Measurements from ENCODE around the gene CREB1.

The CREB1 gene

DNA sequence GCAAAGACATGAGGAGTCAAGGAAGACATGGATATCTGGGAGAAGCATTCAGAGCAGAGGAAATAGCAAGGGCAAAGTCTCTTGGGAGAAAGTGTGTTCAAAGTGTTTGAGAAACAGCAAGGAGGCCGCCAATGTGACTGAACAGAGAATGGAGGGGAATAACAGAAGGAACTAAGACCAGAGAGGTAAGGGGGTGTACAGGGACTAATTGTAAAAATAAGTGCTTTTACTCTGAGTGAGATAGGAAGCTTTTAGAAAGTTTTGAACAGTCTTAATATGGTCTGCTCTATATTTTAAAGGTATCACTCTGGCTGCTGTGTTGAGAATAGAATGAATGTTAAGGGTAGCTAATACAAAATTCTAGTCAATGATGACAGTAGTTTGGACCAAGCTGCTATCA lies 6.8 kb upstream of the CREB1 start:
- H3K27ac ChIP-seq (ENCODE audit: low read length) = no peak overlapping the region
- no peaks in the 10 kb centered on the region for H3K4me1 ChIP-seq (ENCODE audit: control insufficient read depth, insufficient read depth, low read length)
- no peaks in the 10 kb centered on the region for H3K36me3 ChIP-seq (ENCODE audit: control insufficient read depth in 2 of 2, insufficient read depth in 2 of 2, low read length in 2 of 2)

DNA sequence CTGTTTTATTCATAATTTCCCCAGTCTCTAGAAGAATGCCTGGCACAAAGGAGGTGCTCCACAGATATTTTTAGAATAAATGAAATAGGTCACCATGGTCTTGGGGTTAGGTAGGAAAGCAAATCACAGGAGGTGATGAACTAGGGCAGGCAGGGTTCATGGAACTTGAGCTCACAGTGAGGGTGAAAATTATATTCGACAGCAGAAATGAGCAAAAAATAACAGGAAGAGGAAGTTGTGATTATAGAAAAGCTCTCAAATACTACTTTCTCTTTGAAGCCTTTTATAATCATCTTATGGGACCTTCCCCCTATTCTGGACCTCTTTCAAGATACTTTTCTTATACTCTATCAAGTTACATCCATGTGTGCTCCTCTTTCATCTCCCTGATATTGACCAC lies 4.5 kb upstream of the CREB1 start:
- Histone ChIP-seq H3K4me1 (ENCODE audit: control insufficient read depth, insufficient read depth, low read length) (peaks cover 2% of the 10 kb centered on the region), H3K27me3 (ENCODE audit: control insufficient read depth in 1 of 2, insufficient read depth in 2 of 2, low read length in 2 of 2) (no peaks in the 10 kb centered on the region), H3K4me3 (ENCODE audit: low read length in 2 of 2) (no peak overlapping the region), H3K9ac (ENCODE audit: low read length in 2 of 2) (no peak overlapping the region), H3K36me3 (ENCODE audit: control insufficient read depth in 2 of 2, insufficient read depth in 2 of 2, low read length in 2 of 2) (no peaks in the 10 kb centered on the region), H3K9me3 (ENCODE audit: control insufficient read depth in 2 of 2, low read length in 2 of 2) (no peaks in the 10 kb centered on the region), H3K27ac (ENCODE audit: low read length) (no peak overlapping the region)

More for the DNA sequence above, 6.8 kb upstream of the CREB1 start:
- Histone ChIP-seq H3K9me3 (ENCODE audit: control insufficient read depth in 2 of 2, low read length in 2 of 2) (no peaks in the 10 kb centered on the region), H3K4me3 (ENCODE audit: low read length in 2 of 2) (no peak overlapping the region), H3K9ac (ENCODE audit: low read length in 2 of 2) (no peak overlapping the region), H3K27me3 (ENCODE audit: control insufficient read depth in 1 of 2, insufficient read depth in 2 of 2, low read length in 2 of 2) (no peaks in the 10 kb centered on the region)

DNA sequence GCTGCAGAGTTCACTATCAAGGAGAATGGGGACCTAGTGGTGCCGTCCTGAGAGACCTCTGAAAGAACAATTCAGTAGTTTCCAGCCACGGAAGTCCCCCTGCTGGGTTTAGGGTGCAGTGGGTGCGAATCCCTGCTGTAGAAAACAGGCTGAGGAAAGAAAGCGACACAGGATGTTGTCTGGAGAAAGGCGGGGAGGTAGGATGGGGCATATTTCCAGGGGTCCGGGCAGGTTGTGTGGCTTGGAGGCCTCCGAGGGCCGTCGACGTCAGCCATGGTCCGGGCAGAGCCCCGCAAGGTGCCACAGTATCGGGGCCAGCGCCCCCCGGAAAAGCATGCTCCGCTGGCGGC lies 807 bp upstream of the CREB1 start:
- H3K9me3 ChIP-seq (ENCODE audit: control insufficient read depth in 2 of 2, low read length in 2 of 2) = no peaks in the 10 kb centered on the region
- peak overlapping the region; percentile 96 for H3K27ac ChIP-seq (ENCODE audit: low read length)
- peak overlapping the region; percentile 83 to 86 for H3K4me3 ChIP-seq (ENCODE audit: low read length in 2 of 2)
- no peaks in the 10 kb centered on the region for H3K27me3 ChIP-seq (ENCODE audit: control insufficient read depth in 1 of 2, insufficient read depth in 2 of 2, low read length in 2 of 2)
- H3K4me1 ChIP-seq (ENCODE audit: control insufficient read depth, insufficient read depth, low read length) = peaks cover 2% of the 10 kb centered on the region
- no peaks in the 10 kb centered on the region for H3K36me3 ChIP-seq (ENCODE audit: control insufficient read depth in 2 of 2, insufficient read depth in 2 of 2, low read length in 2 of 2)
- H3K9ac ChIP-seq (ENCODE audit: low read length in 2 of 2) = peak overlapping the region; percentile 87 to 91

DNA sequence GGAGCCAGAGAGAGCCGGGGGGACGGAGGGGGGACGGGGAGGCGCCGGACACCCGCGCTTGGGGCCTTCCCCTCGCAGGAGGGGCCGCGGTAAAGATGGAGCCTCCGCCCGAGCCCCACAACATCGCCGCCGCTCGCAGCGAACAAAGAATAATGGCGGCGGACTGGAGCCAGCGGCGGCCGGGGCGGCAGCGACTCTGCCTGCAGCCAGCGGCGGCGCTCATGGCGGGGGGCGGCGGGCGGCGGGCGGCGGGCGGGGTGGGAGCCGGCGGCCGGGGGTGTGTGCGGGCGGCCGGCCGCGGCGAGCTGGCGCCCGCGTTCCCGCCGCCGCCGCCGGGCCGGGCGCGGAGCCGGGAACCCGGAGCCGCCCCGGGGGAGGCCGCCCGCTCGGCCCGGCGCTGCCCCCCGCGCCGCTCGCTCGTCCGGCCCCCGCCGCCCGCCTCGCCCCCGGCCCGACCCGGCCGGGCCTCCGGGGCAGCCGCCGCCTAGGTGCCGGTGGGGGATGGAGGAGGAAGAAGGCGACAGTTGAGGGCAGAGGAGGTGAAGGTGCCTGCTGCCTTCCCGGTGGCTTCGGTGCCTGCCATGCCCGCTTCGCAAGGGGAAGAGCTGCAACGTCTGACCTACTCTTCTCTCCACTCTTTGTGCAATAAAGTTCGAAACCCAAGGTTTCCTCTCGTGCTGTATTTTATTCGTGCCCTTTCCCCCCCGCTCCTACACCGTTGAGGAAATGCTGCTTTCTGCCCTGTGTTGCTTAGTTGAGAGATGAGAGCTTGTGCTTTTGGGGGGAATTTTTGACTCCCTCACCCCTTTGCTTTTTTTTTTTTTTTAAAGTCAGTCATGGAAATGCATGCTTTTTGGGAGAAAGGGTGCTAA lies 634 bp downstream of the CREB1 start:
- Histone ChIP-seq H3K27me3 (ENCODE audit: control insufficient read depth in 1 of 2, insufficient read depth in 2 of 2, low read length in 2 of 2) (no peaks in the 10 kb centered on the region), H3K36me3 (ENCODE audit: control insufficient read depth in 2 of 2, insufficient read depth in 2 of 2, low read length in 2 of 2) (no peaks in the 10 kb centered on the region), H3K4me3 (ENCODE audit: low read length in 2 of 2) (peak overlapping the region; percentile 95), H3K9ac (ENCODE audit: low read length in 2 of 2) (peak overlapping the region; percentile 95 to 97), H3K4me1 (ENCODE audit: control insufficient read depth, insufficient read depth, low read length) (peaks cover 2% of the 10 kb centered on the region), H3K27ac (ENCODE audit: low read length) (peak overlapping the region; percentile 96), H3K9me3 (ENCODE audit: control insufficient read depth in 2 of 2, low read length in 2 of 2) (no peaks in the 10 kb centered on the region)

DNA sequence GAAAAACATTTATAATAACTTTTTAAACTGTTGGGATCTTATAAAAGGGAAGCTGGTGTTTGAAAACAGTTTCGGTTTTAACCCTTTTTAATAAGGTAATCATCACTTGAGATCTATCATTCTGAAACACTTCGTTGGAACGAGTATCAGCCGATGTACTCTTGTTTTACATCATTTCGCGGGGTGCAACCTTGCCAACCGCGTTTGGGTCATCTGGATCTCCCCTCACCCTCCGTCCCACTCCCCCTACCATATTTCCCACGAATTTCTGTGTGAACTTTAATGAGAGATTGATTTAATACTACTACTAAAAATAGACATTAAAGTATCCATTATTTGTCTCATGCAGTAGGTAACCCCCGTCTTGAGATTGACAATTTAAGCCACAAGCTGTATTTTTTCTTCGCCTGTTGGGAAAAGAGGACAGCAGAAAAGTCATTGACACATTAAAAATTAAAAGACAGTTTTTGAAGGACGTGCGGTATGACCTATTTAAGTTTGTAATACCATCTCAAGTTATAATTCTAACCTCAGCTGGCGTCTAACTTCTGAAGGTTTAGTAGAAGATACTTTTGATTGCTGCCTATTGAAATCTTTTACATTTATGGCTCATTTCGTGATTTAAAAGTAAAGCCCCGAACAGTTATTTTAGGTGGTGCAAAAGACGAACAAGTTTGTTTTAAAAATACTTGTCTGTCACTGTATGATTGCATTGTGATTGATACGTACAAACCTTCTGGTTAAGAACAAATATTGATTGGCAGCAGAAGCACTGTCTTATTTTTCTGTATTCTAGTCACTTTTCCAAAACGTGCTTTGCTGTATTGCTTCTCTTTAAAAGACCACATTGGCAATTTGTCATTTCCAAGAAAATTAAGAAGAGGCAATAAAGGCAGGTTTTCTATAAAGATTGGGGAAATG lies 1.5 kb downstream of the CREB1 start:
- Histone ChIP-seq H3K9ac (ENCODE audit: low read length in 2 of 2) (peak overlapping the region; percentile 95 to 97), H3K27ac (ENCODE audit: low read length) (peak overlapping the region; percentile 92), H3K36me3 (ENCODE audit: control insufficient read depth in 2 of 2, insufficient read depth in 2 of 2, low read length in 2 of 2) (no peaks in the 10 kb centered on the region), H3K4me1 (ENCODE audit: control insufficient read depth, insufficient read depth, low read length) (peaks cover 2% of the 10 kb centered on the region), H3K4me3 (ENCODE audit: low read length in 2 of 2) (peak overlapping the region; percentile 95), H3K9me3 (ENCODE audit: control insufficient read depth in 2 of 2, low read length in 2 of 2) (no peaks in the 10 kb centered on the region), H3K27me3 (ENCODE audit: control insufficient read depth in 1 of 2, insufficient read depth in 2 of 2, low read length in 2 of 2) (no peaks in the 10 kb centered on the region)

DNA sequence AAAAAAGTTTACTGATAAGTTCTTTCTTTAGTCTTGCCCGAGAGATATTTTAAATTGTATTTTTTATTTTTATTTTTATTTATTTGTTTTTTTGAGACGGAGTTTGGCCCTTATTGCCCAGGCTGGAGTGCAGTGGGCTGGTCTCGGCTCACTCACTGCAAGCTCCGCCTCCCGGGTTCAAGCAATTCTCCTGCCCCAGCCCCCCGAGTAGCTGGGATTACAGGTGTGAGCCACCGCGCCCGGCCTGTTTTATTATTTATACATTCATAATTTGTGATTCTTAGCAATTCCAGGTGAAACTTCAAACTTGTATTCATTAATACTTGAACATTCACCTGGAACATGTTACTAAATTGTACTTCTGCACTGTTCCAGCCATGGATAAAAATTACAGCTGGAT lies 2.9 kb downstream of the CREB1 start:
- Histone ChIP-seq H3K9me3 (ENCODE audit: control insufficient read depth in 2 of 2, low read length in 2 of 2) (no peaks in the 10 kb centered on the region), H3K27me3 (ENCODE audit: control insufficient read depth in 1 of 2, insufficient read depth in 2 of 2, low read length in 2 of 2) (no peaks in the 10 kb centered on the region), H3K4me1 (ENCODE audit: control insufficient read depth, insufficient read depth, low read length) (peaks cover 2% of the 10 kb centered on the region), H3K4me3 (ENCODE audit: low read length in 2 of 2) (no peak overlapping the region), H3K9ac (ENCODE audit: low read length in 2 of 2) (no peak overlapping the region), H3K27ac (ENCODE audit: low read length) (no peak overlapping the region), H3K36me3 (ENCODE audit: control insufficient read depth in 2 of 2, insufficient read depth in 2 of 2, low read length in 2 of 2) (no peaks in the 10 kb centered on the region)

DNA sequence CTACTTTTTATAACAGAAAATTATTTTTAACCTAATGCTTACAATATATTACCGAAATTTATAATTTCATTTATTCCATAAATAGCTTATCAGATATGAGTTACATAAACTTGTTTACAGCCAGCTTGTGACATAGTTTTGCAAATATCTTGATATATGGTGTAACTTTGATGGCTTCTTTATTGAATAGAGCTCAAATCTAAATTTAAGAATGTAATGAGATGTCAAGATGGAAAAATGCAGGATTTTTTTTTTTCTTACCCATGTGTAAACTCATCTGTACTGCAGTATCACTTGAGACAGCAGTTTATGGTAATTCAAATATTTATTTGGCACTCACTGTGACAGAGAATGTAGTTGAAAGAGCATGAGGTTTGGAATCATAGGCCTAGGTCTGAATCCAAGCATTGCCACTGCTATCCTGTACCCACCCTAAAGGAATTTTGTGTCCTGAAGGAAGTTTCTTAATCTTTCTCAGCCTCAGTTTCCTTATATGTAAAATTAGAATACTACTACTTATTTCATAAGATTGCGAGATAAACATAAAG lies 3.8 kb downstream of the CREB1 start:
- H3K27ac ChIP-seq (ENCODE audit: low read length) = no peak overlapping the region
- H3K4me3 ChIP-seq (ENCODE audit: low read length in 2 of 2) = no peak overlapping the region
- peaks cover 2% of the 10 kb centered on the region for H3K4me1 ChIP-seq (ENCODE audit: control insufficient read depth, insufficient read depth, low read length)
- no peaks in the 10 kb centered on the region for H3K9me3 ChIP-seq (ENCODE audit: control insufficient read depth in 2 of 2, low read length in 2 of 2)
- H3K27me3 ChIP-seq (ENCODE audit: control insufficient read depth in 1 of 2, insufficient read depth in 2 of 2, low read length in 2 of 2) = no peaks in the 10 kb centered on the region
- no peaks in the 10 kb centered on the region for H3K36me3 ChIP-seq (ENCODE audit: control insufficient read depth in 2 of 2, insufficient read depth in 2 of 2, low read length in 2 of 2)
- H3K9ac ChIP-seq (ENCODE audit: low read length in 2 of 2) = peak overlapping the region in 1 of 2 donors; percentile 23

DNA sequence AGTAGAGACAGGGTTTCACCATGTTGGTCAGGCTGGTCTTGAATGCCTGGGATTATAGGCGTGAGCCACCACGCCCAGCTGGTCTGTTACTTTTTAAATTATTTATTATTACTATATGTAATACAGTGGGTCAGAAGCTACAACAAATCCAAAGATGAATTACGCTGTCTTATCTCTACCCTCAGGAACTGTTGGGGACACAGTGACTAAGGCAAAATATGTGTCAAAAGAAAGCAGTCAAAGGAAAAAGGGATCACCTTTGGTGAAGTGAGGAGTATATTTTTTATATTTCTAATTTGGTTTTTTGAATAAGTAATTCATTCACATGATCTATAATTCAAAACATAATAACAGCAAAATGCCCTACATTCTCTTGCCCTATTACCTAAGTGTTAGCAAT lies 4.7 kb downstream of the CREB1 start:
- Histone ChIP-seq H3K36me3 (ENCODE audit: control insufficient read depth in 2 of 2, insufficient read depth in 2 of 2, low read length in 2 of 2) (no peaks in the 10 kb centered on the region), H3K27me3 (ENCODE audit: control insufficient read depth in 1 of 2, insufficient read depth in 2 of 2, low read length in 2 of 2) (no peaks in the 10 kb centered on the region), H3K27ac (ENCODE audit: low read length) (no peak overlapping the region), H3K9me3 (ENCODE audit: control insufficient read depth in 2 of 2, low read length in 2 of 2) (no peaks in the 10 kb centered on the region), H3K9ac (ENCODE audit: low read length in 2 of 2) (no peak overlapping the region), H3K4me1 (ENCODE audit: control insufficient read depth, insufficient read depth, low read length) (no peaks in the 10 kb centered on the region), H3K4me3 (ENCODE audit: low read length in 2 of 2) (no peak overlapping the region)

DNA sequence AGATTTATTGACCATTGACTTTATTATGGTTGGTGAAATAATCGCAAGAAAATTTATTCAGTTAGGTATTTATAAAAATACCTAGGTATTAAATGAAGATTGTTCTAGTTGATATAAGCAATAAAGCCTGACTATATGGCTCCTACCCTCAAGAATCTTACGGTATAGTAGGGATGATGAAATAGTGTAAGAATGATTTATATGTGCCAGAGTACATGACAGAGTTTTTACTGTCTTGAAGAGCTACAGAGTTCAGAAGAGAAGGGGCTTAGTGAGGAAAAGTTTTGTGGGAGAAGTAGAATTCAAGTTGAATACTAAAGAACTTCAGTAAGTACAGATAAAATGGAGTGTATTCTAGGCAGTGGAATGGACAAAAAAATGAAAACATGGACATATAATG lies 9.7 kb downstream of the CREB1 start:
- no peaks in the 10 kb centered on the region for H3K4me1 ChIP-seq (ENCODE audit: control insufficient read depth, insufficient read depth, low read length)
- no peak overlapping the region for H3K9ac ChIP-seq (ENCODE audit: low read length in 2 of 2)
- no peak overlapping the region for H3K4me3 ChIP-seq (ENCODE audit: low read length in 2 of 2)
- no peaks in the 10 kb centered on the region for H3K27me3 ChIP-seq (ENCODE audit: control insufficient read depth in 1 of 2, insufficient read depth in 2 of 2, low read length in 2 of 2)
- no peak overlapping the region for H3K27ac ChIP-seq (ENCODE audit: low read length)
- H3K9me3 ChIP-seq (ENCODE audit: control insufficient read depth in 2 of 2, low read length in 2 of 2) = no peaks in the 10 kb centered on the region
- H3K36me3 ChIP-seq (ENCODE audit: control insufficient read depth in 2 of 2, insufficient read depth in 2 of 2, low read length in 2 of 2) = no peaks in the 10 kb centered on the region

DNA sequence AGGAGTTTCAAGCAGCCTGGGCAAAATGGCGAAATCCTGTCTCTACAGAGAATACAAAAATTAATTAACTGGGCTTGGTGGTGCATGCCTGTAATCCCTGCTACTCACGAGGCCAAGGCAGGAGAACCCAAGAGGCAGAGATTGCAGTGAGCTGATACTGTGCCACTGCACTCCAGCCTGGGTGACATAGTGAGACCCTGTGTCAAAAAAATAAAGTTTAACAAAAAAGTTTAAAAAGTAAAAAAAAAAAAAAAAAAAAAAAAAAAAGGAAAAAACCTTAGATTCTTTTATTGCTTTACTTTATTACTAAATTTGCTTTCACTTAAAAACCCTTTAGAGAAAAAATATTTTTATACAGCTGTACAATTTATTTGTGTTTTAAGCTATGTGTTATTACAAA lies 10.7 kb downstream of the CREB1 start:
- H3K9ac ChIP-seq (ENCODE audit: low read length in 2 of 2) = no peak overlapping the region
- H3K9me3 ChIP-seq (ENCODE audit: control insufficient read depth in 2 of 2, low read length in 2 of 2) = no peaks in the 10 kb centered on the region
- H3K27ac ChIP-seq (ENCODE audit: low read length) = no peak overlapping the region
- no peak overlapping the region for H3K4me3 ChIP-seq (ENCODE audit: low read length in 2 of 2)
- no peaks in the 10 kb centered on the region for H3K36me3 ChIP-seq (ENCODE audit: control insufficient read depth in 2 of 2, insufficient read depth in 2 of 2, low read length in 2 of 2)
- H3K4me1 ChIP-seq (ENCODE audit: control insufficient read depth, insufficient read depth, low read length) = no peaks in the 10 kb centered on the region
- H3K27me3 ChIP-seq (ENCODE audit: control insufficient read depth in 1 of 2, insufficient read depth in 2 of 2, low read length in 2 of 2) = no peaks in the 10 kb centered on the region
